ENCODE data around the gene VSTM2B.
"Not testable (repeated sequence)": the region's sequence is repeated elsewhere in the genome, so short reads cannot be mapped to it uniquely, and the experiment has no call there.

VSTM2B gene

DNA sequence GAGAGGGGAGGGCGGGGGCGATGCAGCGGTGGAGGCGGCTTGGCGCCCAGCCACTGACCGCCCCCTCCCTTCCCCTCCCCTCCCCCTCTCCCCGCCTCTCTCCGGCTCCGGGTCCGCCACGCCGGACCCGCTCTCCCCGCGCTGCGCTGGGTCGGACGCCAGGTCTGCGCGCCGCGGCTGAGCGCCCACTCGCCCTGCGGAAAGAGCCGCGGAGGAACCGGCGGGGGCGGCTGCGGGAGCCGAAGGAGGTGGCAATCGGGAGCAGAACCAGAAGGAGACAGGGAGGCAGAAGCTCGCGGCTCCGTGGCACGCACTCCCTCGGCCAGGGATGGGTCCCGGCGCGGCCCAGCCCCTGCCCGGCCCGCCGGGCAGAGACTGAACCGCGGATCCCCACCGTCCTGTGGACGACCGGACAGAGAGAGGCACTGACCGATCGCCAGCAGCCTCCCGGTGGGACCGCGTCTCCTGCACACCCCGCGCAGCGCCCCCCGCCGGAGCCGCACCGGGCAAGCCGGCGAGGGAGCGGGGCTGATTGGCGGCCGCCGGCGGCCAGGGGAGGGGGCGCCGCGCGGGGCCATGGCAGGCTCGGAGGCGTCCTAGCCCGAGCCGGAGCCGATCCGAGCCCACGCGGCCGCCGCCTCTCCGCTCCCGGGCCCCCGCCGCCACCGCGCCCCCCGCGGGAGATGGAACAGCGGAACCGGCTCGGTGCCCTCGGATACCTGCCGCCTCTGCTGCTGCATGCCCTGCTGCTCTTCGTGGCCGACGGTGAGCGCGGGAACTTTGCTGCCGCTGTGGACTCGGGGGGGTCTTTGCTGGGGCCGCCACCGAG lies at the start of gene VSTM2B:
VSTM2B (plus strand) TSS at position 94 of the 829 bp plus-strand sequence; CDS start at position 684, 590 bp downstream.
- no peak for DNase-seq

DNA sequence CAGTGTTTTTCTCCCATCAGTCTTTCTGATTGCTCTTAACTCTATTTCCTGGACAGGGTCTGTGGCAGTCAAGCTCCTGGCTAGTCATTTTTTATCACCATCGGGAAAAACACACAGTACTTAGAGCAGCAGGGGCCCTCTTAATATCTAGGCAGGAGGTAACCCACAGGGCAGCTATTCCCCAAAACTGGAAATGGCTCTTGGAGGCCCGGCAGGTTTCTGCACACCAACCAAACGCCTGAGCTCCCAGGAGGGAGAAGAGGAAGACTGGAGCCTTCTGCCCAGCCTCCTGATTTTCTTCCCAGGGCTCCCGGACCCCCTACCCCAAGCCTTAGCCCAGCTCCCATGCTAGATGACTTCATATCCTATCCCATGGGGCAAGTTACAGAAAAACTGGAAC lies 49.3 kb upstream of the VSTM2B start:
- DNase-seq: no peak

DNA sequence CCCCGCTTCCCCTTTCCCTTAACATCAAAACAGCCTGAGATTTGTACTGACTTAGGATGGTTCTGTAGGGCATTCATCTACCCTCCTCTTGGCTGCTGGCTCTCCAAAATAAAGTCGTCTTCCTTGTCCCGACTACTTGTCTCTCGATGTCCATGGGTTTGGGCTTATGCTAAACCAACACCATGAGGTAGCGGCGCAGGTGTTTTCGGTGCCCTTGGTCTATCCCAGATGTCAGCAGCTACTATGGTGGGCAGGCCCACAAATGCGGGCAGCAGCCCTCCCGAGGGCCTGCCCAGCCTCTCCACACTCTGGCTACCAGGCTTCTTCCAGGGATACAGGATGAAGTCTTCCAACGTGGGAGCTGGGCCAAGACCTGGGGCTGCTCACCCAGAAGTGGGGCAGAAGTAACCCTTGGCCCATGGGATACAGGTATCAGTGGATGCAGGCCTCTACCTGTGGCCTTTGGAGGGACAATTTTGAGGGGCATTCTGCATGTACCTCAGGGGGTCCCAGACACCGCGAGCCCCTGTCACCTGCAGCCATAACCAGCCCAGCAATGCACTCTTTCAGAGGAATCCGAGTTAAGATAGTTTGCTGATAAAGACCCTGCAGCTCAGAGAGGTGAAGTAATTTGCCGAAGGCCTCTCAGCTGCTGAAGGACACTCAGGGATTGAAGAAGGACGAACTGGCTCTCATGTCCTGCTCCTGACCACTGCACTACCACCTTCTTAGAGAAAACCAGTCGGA lies 47.8 kb upstream of the VSTM2B start:
- no peak for DNase-seq

DNA sequence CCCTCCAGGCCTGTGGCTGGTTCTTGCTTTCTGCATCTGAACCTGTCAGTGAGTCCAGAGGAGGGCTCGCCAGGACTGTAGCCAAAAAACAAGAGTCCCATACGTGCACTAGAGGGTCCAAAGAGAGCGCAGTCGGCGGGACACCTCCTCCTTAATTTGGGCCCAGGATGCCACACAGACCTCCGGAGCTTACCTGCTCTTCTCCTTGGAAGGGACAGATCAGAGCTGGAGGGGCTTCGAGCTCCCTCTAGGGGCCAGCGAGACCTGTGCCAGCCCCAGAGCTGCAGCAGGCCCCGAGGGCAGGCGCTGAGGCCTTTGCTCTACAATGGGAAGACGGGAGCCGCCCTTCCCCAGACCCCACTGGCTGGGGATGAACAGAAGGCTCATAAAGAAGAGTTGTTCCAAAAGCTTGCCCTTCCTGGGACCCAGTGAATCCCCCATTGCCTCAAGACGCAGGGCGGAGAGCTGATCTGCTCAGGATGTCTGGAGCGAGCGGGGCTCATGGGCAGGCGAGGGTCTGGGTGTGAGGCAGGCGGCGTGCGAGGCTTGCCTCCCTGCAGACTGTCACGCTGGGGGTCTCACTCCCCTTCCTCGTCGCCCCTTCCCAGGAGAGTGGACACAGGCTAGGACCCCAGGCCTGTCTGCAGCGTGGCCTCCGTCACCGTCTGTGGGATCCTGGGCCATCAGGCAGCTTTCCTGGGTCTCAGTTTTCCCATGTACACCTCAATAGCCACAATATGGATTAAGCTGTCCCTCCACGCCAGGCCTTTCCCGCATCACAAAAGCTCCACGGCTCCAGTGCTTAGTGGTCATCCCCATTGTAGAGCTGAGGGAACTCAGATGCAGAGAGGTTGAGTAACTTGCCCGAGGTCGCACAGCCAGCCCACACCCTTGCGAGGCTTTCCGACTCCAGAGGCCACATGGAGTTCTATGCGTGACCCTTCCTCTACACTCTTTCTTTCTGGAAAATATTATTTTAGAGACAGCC lies 46.9 kb upstream of the VSTM2B start:
- DNase-seq: no peak

DNA sequence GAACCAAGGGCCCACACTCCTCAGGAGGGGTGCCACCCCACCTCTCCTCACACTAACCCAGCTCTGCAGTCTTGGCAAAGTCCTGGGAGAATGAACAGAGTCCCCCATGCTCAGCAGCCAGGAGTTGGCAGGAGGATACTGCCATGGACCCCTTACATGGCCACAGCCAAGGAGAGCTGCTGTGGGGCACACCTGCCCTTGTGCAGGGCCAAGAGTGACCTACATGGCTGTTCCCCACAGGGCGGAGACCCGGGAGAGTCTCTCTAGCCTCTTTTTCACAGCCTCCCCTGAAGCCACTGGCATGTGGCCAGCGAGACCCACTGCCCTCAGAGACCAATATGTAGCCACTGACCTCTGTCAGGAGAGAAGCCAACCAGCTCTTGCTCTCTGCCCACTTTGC lies 45.9 kb upstream of the VSTM2B start:
- no peak for DNase-seq

DNA sequence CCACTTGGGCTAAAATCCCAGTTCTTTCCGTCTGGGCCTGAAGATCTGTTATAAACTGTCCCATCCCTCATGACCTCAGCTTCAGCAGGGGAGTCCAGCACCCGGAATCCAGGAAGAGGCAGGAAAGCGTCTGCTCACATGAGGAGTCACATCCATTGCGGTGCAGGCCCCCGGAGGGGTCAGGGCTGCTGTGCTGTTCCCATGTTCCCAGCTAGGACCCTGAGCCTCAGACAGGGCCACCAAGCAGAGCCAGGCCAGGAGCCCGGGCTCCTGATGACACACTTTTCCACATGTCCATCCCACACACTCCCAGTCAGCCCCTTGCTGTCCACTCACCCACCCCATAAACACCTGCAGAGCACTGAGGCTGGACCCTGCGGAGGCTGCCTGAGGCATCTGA lies 45.3 kb upstream of the VSTM2B start:
- no peak for DNase-seq

DNA sequence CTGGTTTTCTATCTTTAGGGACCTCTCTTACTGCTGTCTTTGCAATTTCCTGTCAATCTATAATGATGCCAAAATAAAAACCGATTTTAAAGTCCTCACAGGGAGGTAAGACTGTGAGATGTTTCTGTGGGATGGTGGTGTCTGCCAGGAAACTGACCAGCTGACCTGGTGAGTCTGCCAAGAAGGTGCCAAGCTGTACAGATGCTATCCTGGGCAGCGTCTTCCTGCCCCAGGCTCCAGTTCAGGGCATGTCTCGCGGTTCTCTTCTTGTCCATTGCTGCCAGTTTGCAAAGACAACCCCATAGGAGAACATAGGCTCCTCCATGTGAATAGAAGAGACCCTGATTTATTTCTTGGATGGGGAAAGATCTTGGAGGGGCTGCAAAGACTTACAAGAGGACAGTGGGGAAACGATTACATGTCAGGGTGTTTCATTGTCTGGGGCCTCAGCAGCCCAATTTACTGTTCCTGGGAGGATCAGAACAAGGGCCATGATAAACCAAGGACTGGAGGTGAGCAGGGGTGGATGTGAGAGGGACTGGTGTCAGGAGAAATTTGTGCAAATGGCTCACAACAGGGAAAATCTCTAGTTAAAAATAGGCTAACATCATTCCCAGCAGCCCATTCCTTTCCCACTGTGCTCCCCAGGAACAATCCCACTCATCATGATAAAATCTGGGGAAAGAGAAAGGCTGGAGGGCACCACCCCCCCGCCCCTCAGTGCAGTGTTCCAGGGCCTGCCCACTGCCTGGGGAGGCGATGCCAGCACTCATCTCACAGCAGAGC lies 42.7 kb upstream of the VSTM2B start:
- DNase-seq: no peak

DNA sequence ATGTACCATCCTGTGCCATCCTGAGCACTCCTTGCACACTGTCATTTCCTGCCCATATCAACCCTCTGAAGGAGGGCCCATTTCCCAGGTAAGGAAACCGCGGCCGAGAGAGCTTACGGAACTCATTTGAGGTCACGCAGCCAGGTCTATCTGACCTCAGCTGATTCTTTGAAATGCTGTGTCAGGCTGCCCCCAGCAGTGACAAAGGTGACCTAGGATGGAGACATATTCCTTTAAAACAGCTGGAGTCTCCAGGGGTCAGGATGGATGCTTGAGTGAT lies 42.2 kb upstream of the VSTM2B start:
- no peak for DNase-seq

DNA sequence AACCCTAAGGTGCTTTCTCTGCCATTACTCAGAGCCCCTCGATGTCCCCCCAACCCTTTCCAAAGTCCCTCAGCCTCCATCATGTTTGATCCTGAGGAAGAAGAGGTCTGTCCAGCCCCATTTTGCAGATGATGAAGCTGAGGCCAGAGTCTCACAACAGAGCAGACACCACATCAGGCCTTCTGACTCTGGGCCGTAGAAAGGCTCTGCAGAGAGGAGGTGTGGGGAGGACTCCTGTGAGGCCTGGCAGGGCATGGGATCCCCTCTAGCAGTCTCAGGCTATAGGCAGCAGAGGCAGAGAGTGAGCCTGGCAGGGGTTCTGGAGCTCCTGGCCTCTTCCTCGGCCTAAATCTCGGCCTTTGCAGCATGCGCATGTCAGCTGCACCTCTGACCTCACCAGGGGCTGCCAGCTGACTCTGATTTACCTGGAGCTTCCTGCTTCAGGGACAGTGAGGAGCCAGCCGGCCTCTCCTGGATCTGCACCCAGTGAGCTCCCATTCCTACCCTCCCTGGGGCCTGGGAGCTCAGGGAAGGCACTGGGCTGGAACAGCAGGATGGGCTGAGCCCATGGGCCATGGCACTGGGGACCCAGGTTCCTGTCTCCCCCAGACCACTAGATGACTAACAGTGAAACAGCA lies 41.7 kb upstream of the VSTM2B start:
- DNase-seq: no peak

DNA sequence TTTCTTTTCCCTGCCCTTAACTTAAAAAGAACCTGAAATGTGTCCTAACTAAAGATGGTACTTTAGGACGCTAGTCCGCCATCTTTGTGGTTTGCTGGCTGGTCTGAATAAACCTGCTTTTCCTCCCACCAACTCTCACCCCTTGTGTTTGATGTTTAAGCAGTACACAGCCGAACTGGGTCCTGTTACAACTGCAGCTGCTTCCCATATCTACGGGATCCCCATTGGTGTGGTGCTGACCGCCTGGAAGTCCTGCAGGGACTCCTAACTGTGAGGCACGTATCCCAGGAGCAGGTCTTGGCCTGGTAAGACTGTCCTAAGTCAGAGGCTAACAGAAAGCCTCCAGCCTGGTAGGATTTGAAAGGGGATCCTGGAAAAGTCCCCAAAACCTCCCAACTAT lies 40.9 kb upstream of the VSTM2B start:
- no peak for DNase-seq

DNA sequence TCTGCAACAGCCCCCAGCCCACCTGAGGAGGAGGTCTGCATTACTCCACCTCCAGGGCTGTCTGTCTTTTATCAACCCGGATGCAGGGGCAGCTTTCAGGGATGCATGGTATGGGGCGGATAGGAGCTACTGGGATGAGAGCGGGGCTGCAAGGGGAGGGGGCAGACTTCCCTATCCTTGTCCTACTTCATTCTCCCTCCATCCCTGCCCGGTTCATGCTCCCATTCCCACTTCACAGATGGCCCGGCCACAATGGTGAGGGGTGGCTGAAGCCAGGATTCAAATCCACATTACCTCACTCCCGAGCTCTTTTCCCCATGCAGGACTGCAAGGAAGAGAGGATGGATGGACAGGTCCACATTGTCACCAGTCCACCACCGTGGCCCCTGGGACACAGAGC lies 40.5 kb upstream of the VSTM2B start:
- no peak for DNase-seq

DNA sequence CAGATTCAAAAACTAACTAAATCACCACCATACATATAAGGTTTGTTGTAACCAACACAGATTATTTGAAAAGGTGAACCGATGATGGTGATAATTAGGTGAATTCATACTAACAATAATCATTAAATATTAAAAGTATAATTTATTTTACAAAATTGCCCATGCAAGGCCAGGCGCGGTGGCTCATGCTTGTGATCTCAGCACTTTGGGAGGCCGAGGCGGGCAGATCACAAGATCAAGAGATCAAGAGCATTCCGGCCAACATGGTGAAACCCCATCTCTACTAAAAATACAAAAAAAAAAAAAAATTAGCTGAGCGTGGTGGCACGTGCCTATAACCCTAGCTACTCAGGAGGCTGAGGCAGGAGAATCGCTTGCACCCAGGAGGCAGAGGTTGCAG lies 38.8 kb upstream of the VSTM2B start:
- not testable (repeated sequence) for DNase-seq

DNA sequence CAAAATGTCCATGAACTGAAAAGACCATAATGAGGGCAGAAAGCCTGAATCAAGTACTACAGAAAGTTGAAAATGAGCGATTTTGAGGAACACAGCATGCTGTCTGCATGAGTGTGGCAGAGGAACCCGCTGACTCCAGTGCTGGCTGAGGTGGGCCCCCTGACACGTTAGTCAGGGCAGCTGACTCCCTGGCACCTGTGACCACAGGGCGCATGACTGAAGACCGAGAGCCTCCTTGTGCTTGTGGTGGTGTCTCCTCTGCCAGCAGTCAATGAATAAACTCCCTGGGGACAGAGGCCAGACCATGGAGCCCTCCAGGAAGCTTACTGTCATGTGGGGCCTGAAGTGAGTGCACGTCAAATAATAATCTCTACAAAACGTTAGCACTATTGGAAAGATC lies 38.4 kb upstream of the VSTM2B start:
- DNase-seq: no peak

DNA sequence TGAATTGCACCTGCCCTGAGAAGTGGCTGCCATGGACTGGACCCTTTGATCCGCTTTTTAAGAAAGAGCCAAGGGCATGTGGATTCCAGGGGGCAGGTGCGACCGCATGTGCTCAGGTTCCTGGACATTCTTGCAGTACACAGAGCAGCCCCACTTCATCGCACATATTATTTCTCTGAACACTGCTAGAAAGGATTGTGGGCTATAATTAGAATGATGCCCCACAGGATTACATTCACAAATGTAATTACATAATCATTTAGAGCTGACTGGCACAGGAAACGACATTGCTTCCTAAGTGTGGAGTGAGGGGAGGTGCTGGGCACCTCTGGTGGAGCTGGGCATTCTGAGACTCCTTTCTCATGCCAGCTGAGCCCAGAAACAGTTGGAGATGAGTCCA lies 37.5 kb upstream of the VSTM2B start:
- no peak for DNase-seq

DNA sequence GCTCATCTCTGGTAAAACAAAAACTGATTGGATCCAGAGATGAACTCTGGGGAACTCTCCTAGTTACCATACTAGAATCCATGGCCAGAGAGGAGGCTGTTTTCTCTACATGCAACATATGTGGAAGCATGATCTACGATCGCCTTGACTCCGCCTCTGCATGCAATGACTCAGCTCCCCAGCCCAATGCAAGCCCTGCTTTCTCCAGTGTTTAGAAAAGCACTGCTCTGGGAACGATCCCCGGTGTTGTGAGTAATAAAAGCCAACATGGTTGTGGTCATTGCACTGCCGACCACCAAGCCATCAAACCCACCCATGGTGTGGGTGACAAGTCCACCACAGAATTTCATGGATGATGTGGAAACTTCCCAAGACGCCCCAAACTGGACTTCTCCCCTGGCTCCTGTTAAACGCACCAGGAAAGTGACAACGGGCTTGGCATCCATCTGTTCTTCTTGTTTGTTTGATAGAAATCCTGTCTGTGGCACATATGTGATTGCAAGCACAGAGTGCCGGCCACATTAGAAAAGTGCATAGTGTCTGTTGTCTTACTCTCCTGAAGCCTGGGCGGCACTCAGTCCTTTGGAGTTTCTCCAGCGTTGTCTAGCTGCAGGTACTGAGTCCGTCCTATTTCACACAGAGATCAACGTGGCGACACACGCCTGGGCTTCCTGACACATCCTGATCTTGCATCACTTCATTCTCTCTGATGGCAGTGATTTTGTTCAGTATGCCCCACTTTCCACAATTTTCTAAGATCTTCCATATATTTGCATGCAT lies 36.4 kb upstream of the VSTM2B start:
- DNase-seq: no peak

DNA sequence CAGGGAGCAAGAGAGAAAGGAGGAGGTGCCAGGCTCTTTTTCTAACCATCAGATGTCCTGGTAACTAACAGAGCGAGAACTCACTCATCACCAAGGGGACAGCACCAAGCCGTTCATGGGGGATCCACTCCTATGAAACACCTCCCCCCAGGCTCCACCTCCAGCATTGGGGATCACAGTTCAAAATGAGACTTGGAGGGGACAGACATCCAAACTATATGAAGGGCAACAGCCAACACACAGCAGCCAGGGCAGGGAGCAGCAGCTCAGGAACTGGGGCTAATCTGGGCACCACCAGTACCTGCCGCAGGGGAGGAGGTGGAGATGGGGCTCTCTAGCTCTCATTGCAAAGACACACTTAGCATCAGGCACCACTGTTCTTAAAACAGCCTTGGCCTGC lies 34.3 kb upstream of the VSTM2B start:
- no peak for DNase-seq

DNA sequence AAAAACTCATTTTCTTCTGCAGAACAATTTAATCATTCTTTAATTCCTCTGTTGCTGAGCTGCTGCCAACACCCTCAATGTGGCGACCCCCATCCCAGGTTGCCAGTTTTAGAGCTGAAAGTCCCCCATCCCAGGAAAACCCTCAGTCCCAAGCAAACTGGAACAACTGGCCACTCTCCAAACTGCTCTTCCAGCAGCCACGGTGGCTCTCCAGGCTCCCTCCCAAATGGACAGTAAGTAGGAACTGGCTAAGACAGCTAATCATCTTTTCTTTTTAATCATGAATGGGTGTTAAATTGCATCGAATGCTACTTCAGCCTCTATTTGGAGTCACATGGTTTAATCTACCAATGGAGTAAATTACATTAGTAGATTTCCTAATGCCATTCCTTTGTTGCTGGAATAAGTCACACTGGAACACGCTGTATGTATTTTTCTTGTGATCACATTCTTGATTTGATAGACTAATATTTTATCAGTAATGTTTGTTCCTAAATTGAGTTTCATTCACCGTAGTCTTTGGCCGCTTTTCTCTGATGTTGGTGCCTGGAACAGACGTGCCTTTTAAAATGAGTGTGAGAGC lies 33.7 kb upstream of the VSTM2B start:
- DNase-seq: no peak

DNA sequence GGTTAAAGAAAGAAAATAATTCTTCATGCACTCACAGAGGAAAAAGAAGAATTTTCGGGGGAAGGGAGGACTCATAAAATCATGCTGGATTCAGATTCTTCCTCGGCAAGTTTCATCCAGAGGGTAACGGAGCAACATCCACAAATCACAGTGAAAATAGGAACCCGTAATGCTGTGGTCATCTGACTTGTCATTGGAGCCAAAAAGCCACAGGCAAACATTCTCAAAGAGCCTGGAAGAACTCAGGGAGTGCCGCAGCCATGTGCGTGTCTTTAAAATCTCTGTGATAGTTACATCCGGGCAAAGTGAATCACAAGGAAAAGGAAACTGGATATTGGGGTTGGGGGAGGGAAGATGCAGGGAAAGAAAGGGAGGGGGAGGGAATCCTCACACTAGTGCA lies 33.0 kb upstream of the VSTM2B start:
- no peak for DNase-seq

DNA sequence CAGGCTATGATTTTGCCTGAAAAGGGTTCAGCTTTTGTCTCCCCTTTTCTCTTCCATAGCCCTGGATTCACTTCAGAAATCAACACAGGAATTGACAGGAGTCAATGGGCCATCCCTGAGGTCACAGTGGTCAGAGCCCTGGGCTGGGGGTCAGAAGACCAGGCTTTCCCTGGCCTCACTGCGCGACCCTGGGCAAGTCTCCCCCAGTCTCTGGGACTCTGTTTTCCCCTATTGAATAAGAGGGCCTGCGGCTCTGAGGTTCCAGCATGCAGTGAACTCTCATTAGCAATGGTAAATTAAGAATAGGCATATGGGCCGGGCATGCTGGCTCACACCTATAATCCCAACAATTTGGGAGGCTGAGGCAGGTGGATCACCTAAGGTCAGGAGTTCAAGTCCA lies 30.7 kb upstream of the VSTM2B start:
- no peak for DNase-seq

DNA sequence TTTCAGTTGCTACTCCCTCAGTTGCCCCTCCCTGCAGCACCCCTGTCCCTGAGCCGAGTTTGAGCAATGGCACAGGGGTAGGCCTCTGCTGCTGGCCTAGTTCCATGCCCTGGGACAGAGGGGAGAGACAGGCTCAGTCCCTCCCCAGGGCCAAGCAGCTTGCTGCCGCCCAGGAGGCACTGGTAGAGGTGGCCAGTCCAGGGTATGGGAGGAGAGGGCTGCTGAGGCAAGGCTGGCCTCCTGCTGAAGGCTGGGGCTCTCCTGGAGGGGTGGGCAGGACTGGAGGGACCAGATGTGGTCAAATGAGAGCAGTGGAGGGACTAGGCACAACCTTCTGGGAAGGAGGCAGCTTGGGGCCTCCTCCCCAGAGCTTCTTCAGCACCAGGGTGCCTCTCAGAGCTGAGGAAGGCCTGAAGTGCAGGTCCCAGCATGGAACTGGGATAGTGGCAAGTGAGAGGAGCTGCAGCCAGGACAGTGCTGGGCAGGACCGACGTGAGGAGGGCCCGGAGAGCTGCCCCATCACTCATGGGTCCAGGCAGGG lies 29.8 kb upstream of the VSTM2B start:
- DNase-seq: no peak

DNA sequence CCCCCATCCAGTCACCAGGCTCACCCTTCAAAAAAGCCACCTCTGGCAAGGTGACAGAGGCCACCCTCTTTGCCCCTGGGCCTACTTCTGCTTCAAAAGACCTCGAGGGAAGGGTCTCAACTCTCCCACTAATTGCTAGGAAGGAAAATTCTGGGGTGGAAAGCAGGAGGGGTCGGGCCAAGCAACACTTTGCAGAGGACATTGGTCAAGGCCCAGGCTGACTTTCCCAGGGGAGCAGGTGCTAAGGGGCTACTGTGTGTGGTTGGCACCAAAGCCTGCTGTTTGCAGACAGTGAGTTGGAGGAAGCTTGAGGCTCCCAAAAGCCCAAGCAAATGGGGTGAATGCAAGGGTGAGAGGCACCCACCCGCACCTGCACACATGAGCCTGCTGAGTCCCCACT lies 28.6 kb upstream of the VSTM2B start:
- no peak for DNase-seq

All from NK-92 treated with Interleukin-12 subunit alpha and Interleukin-12 subunit beta, amount 100 ng/mL, for 24 hours (cell line).